ENCODE measurements around the gene NTHL1. TPM values are rescaled to one million over a fixed set of nuclear protein-coding genes. Genes with fewer than 3 reads are reported as not detected.

Gene NTHL1
- total RNA-seq, 1 experiment from 2014 or later: 32.8 TPM

GRCh38 chr16:2085669-2086068 lies 38.0 kb upstream of the NTHL1 start:
- no peak for DNase-seq
- Mint-ChIP-seq H3K4me3 (ENCODE audit: low read depth, unreplicated experiment) (no peak overlapping the region), H3K9me3 (ENCODE audit: low read depth, unreplicated experiment) (no peaks in the 10 kb centered on the region), H3K27me3 (ENCODE audit: unreplicated experiment) (no peaks in the 10 kb centered on the region), H3K4me1 (ENCODE audit: low read depth, unreplicated experiment) (no peaks in the 10 kb centered on the region), H3K36me3 (ENCODE audit: insufficient read depth, unreplicated experiment) (peaks cover 64% of the 10 kb centered on the region), H3K27ac (ENCODE audit: unreplicated experiment) (no peak overlapping the region)
- no TSS peak for BruUV-seq (replicated peaks)
- no peak for TF ChIP-seq CTCF (IDR thresholded peaks at IDR 0.05; ENCODE audit: unreplicated experiment)
- CTCF ChIA-PET: no interaction called here
- intact Hi-C loops (cut with micrococcal nuclease; ENCODE audit: unreplicated experiment): no loop called here

- intact Hi-C loops (cut with micrococcal nuclease; ENCODE audit: unreplicated experiment): no loop called here
- Mint-ChIP-seq H3K36me3 (ENCODE audit: insufficient read depth, unreplicated experiment) (peaks cover 64% of the 10 kb centered on the region), H3K27ac (ENCODE audit: unreplicated experiment) (no peak overlapping the region), H3K4me1 (ENCODE audit: low read depth, unreplicated experiment) (no peaks in the 10 kb centered on the region), H3K27me3 (ENCODE audit: unreplicated experiment) (no peaks in the 10 kb centered on the region), H3K4me3 (ENCODE audit: low read depth, unreplicated experiment) (no peak overlapping the region), H3K9me3 (ENCODE audit: low read depth, unreplicated experiment) (no peaks in the 10 kb centered on the region)
- CTCF ChIA-PET: no interaction called here
- DNase-seq: no peak
- no TSS peak for BruUV-seq (replicated peaks)
- TF ChIP-seq CTCF (IDR thresholded peaks at IDR 0.05; ENCODE audit: unreplicated experiment): no peak
Measured at GRCh38 chr16:2084895-2085625, 37.4 kb upstream of the NTHL1 start.

GRCh38 chr16:2083876-2084780 lies 36.5 kb upstream of the NTHL1 start:
- Mint-ChIP-seq H3K27ac (ENCODE audit: unreplicated experiment) (no peak overlapping the region), H3K4me3 (ENCODE audit: low read depth, unreplicated experiment) (no peak overlapping the region), H3K4me1 (ENCODE audit: low read depth, unreplicated experiment) (no peaks in the 10 kb centered on the region), H3K36me3 (ENCODE audit: insufficient read depth, unreplicated experiment) (peaks cover 66% of the 10 kb centered on the region), H3K27me3 (ENCODE audit: unreplicated experiment) (no peaks in the 10 kb centered on the region), H3K9me3 (ENCODE audit: low read depth, unreplicated experiment) (no peaks in the 10 kb centered on the region)
- no peak for TF ChIP-seq CTCF (IDR thresholded peaks at IDR 0.05; ENCODE audit: unreplicated experiment)
- intact Hi-C loops (cut with micrococcal nuclease; ENCODE audit: unreplicated experiment): no loop called here
- DNase-seq: no peak
- BruUV-seq (replicated peaks): no TSS peak
- CTCF ChIA-PET: no interaction called here

GRCh38 chr16:2083409-2083808 lies 35.8 kb upstream of the NTHL1 start:
- Mint-ChIP-seq H3K9me3 (ENCODE audit: low read depth, unreplicated experiment) (no peaks in the 10 kb centered on the region), H3K27me3 (ENCODE audit: unreplicated experiment) (no peaks in the 10 kb centered on the region), H3K36me3 (ENCODE audit: insufficient read depth, unreplicated experiment) (peaks cover 59% of the 10 kb centered on the region), H3K4me1 (ENCODE audit: low read depth, unreplicated experiment) (no peaks in the 10 kb centered on the region), H3K4me3 (ENCODE audit: low read depth, unreplicated experiment) (no peak overlapping the region), H3K27ac (ENCODE audit: unreplicated experiment) (no peak overlapping the region)
- no peak for DNase-seq
- no TSS peak for BruUV-seq (replicated peaks)
- no peak for TF ChIP-seq CTCF (IDR thresholded peaks at IDR 0.05; ENCODE audit: unreplicated experiment)
- intact Hi-C loops (cut with micrococcal nuclease; ENCODE audit: unreplicated experiment): no loop called here
- CTCF ChIA-PET: no interaction called here
